A549 (cell line): Measurements from ENCODE around the gene IL9. TPM values are rescaled to one million over a fixed set of nuclear protein-coding genes. Genes with fewer than 3 reads are reported as not detected.
A peak's percentile ranks its signal among the peaks of the same experiment; 100 is the strongest.

ENCODE experiments used
- ATAC-seq, 2 experiments: fragments of 200-7000 bp in 1 of 2; fragments of >200 bp in 1 of 2; cut with Nextera tagmentation in 1 of 2; cut with Tn5 transposase in 1 of 2; 3 replicates each; pipeline versions ENCODE4 v1.8.0 to v1.9.1; 2018 to 2020; ENCODE audit warnings: mild to moderate bottlenecking in 1 of 2, moderate library complexity in 1 of 2
- CTCF ChIA-PET: fragments of 300-600 bp; sonication (Branson Sonifier 250); formaldehyde crosslinking; extraction: SDS; loops from one replicate; lab custom pipeline; 2021; ENCODE audit warnings: antibody characterized with exemption, inconsistent platforms; lab: Yijun Ruan, JAX
- POLR2A ChIA-PET: fragments of 350-600 bp; formaldehyde crosslinking; extraction: SDS; loops from one replicate; lab custom pipeline; 2021; ENCODE audit warnings: antibody characterized with exemption, inconsistent platforms; lab: Yijun Ruan, JAX
- DNase-seq, 2 experiments: peaks; one replicate each; pipeline versions ENCODE4 v3.0.0 to v3.0.0-alpha.2; 2011 to 2016; ENCODE audit warnings: low read depth in 1 of 2, low spot score in 1 of 2
- FAIRE-seq: peaks from 2 replicates; lab custom pipeline; 2011; peaks lifted over from hg19 to GRCh38; lab: Jason Lieb, UNC
- H3K27ac ChIP-seq, 2 experiments: fragments of >200 bp; sonication (Bioruptor Twin); formaldehyde crosslinking; 3 replicates each; pipeline ENCODE4 v1.5.1; 2016 to 2017
- H3K4me1 ChIP-seq: fragments of >200 bp; sonication (Bioruptor Twin); formaldehyde crosslinking; 3 replicates; pipeline ENCODE4 v1.6.1; 2016
- H3K4me2 ChIP-seq: fragments of >200 bp; sonication (Bioruptor Twin); formaldehyde crosslinking; 3 replicates; pipeline ENCODE4 v1.6.1; 2016
- H3K4me3 ChIP-seq: fragments of >200 bp; sonication (Bioruptor Twin); formaldehyde crosslinking; 3 replicates; pipeline ENCODE4 v1.5.1; 2016
- H3K9me3 ChIP-seq: fragments of >200 bp; sonication (Bioruptor Twin); formaldehyde crosslinking; 3 replicates; pipeline ENCODE4 v1.6.1; 2016
- CHD4 ChIP-seq: fragments of 200-600 bp; sonication (generic); IDR thresholded peaks from 2 replicates; pipeline ENCODE4 v1.6.1; 2016; ENCODE audit warnings: antibody characterized with exemption, mild to moderate bottlenecking, borderline replicate concordance
- FOSB ChIP-seq: fragments of 250-450 bp; sonication (Bioruptor Pico); IDR thresholded peaks from 2 replicates; pipeline ENCODE4 v1.5.0; 2020; ENCODE audit warnings: mild to moderate bottlenecking, moderate library complexity
- FOSL2 ChIP-seq, 2 experiments: fragments of 450-650 bp in 1 of 2; fragments of >200 bp in 1 of 2; sonication (Bioruptor Twin) in 1 of 2; formaldehyde crosslinking; IDR thresholded peaks; 2 replicates each; pipeline versions ENCODE4 v1.5.0 to v1.6.1; 2016 to 2020; ENCODE audit warnings: mild to moderate bottlenecking in 1 of 2, moderate library complexity in 1 of 2
- HDAC2 ChIP-seq: fragments of 200-600 bp; sonication (generic); IDR thresholded peaks from 2 replicates; pipeline ENCODE4 v1.6.1; 2016
- HES2 ChIP-seq: fragments of >200 bp; sonication (Bioruptor Twin); formaldehyde crosslinking; IDR thresholded peaks from 2 replicates; pipeline ENCODE4 v1.6.1; 2016
- HOXA7 ChIP-seq: fragments of 250-450 bp; sonication (Bioruptor Pico); IDR thresholded peaks from 2 replicates; pipeline ENCODE4 v1.5.0; 2020; ENCODE audit warnings: mild to moderate bottlenecking, moderate library complexity
- JUN ChIP-seq, 2 experiments: fragments of >200 bp; sonication (Bioruptor Twin); formaldehyde crosslinking; IDR thresholded peaks; 2 replicates in 1 of 2; 3 replicates in 1 of 2; pipeline ENCODE4 v1.6.1; 2016 to 2017
- KDM1A ChIP-seq: fragments of 200-600 bp; sonication (generic); IDR thresholded peaks from 2 replicates; pipeline ENCODE4 v1.6.1; 2016; ENCODE audit warnings: low read depth, mild to moderate bottlenecking
- KDM5A ChIP-seq: fragments of 200-600 bp; sonication (generic); IDR thresholded peaks from 2 replicates; pipeline ENCODE4 v1.6.1; 2016; ENCODE audit warnings: antibody characterized with exemption, mild to moderate bottlenecking
- MAFK ChIP-seq: fragments of 450-650 bp; IDR thresholded peaks from 2 replicates; pipeline ENCODE4 v1.6.1; 2014; ENCODE audit not compliant: partially characterized antibody
- MAZ ChIP-seq: fragments of 150-350 bp; IDR thresholded peaks from 2 replicates; pipeline ENCODE4 v1.6.1; 2014; ENCODE audit warnings: antibody characterized with exemption, low read depth, low read length, borderline replicate concordance
- MYC ChIP-seq: IDR thresholded peaks from 2 replicates; pipeline ENCODE4 v1.6.1; 2012; ENCODE audit warnings: mild to moderate bottlenecking, inconsistent platforms, low read length, improper control_type of control experiment, borderline replicate concordance
- PHF8 ChIP-seq: fragments of 200-600 bp; sonication (generic); IDR thresholded peaks from 2 replicates; pipeline ENCODE4 v1.6.1; 2016; ENCODE audit warnings: low read depth, mild to moderate bottlenecking, antibody characterized with exemption, moderate library complexity, borderline replicate concordance
- RARB ChIP-seq: fragments of 250-450 bp; sonication (Bioruptor Pico); IDR thresholded peaks from 2 replicates; pipeline ENCODE4 v1.8.0; 2021; ENCODE audit warnings: mild to moderate bottlenecking, moderate library complexity
- RFX5 ChIP-seq: fragments of 450-650 bp; IDR thresholded peaks from 2 replicates; pipeline ENCODE4 v1.7.1; 2014; ENCODE audit warnings: antibody characterized with exemption, mild to moderate bottlenecking, moderate library complexity
- RNF2 ChIP-seq: fragments of 200-600 bp; sonication (generic); IDR thresholded peaks from 2 replicates; pipeline ENCODE4 v1.6.1; 2016; ENCODE audit warnings: low read depth, mild to moderate bottlenecking, antibody characterized with exemption, moderate library complexity, borderline replicate concordance
- TFCP2L1 ChIP-seq: fragments of 250-450 bp; sonication (Bioruptor Pico); IDR thresholded peaks from 2 replicates; pipeline ENCODE4 v1.5.0; 2021; ENCODE audit warnings: mild to moderate bottlenecking
- TP53 ChIP-seq: fragments of 250-450 bp; sonication (Bioruptor Pico); IDR thresholded peaks from 2 replicates; pipeline ENCODE4 v1.5.0; 2021; ENCODE audit warnings: mild to moderate bottlenecking, moderate library complexity
- ZC3H11A ChIP-seq: fragments of 450-650 bp; IDR thresholded peaks from 2 replicates; pipeline ENCODE4 v1.6.1; 2014; ENCODE audit warnings: antibody characterized with exemption, mild to moderate bottlenecking
- ZNF302 ChIP-seq: fragments of 250-450 bp; sonication (Bioruptor Pico); IDR thresholded peaks from 2 replicates; pipeline ENCODE4 v1.9.0; 2021; ENCODE audit warnings: inconsistent platforms, mild to moderate bottlenecking, moderate library complexity
- ZSCAN20 ChIP-seq: fragments of 250-450 bp; sonication (Bioruptor Pico); IDR thresholded peaks from 2 replicates; pipeline ENCODE4 v1.8.0; 2022; ENCODE audit warnings: mild to moderate bottlenecking, moderate library complexity
- WGBS: methylation state at CpG from one replicate; pipeline ENCODE4 v1.1.6; 2017; ENCODE audit errors: missing lambda C conversion rate; 5-methylcytosine and 5-hydroxymethylcytosine counted together
- polyA plus RNA-seq, 4 experiments: library from polyadenylated mRNA; depleted of rRNA in 3 of 4; stranded (reverse); fragments of >200 nt; fragmentation: RNase III in 1 of 4; extraction: RNeasy Plus Mini Kit Qiagen cat#74134 plus additional on column Dnase treatment in 1 of 4; gene quantifications; 2 replicates in 3 of 4; 3 replicates in 1 of 4; pipeline ENCODE4 v1.2.3, GENCODE V29; 2011 to 2017

IL9 gene
- polyA plus RNA-seq, 2 of the 4 experiments (the other 2 are of a cell fraction): not detected

- Histone ChIP-seq H3K4me2 (peak overlapping the region; percentile 6; the same call in 1 of the 3 replicates), H3K9me3 (no peaks in the 10 kb centered on the region), H3K4me1 (peaks cover 15% of the 10 kb centered on the region), H3K27ac (peak overlapping the region; percentile 35 to 47; a peak in 1 of 6 replicates), H3K4me3 (no peak overlapping the region)
- ATAC-seq (no peak), DNase-seq (no peak), FAIRE-seq (no peak)
- POLR2A ChIA-PET: interaction anchor here (1.5 kb wide), 1 partner anchor 91 kb away, joined by 6 read pairs; no protein-coding TSS in a partner anchor
- TF ChIP-seq MYC (no peak), RNF2 (no peak), HDAC2 (no peak), JUN (IDR thresholded peaks at IDR 0.05) (no peak), CHD4 (no peak), TFCP2L1 (CRISPR knock-in tag) (no peak), TP53 (CRISPR knock-in tag) (no peak), ZC3H11A (no peak), FOSL2 (IDR thresholded peaks at IDR 0.05) (no peak), FOSL2 (CRISPR knock-in tag; IDR thresholded peaks at IDR 0.05) (no peak), PHF8 (no peak), RFX5 (no peak), MAZ (no peak)
- CTCF ChIA-PET: interaction anchor here (0.6 to 2.5 kb wide), 41 partner anchors 8 to 225 kb away, joined by 3 to 40 read pairs (median 6); partner anchors contain the start of gene IL9
Measured at GRCh38 chr5:135944564-135944963, 48.9 kb upstream of the IL9 start.

- Histone ChIP-seq H3K27ac (peak overlapping the region in 1 of 2 experiments; percentile 13; a peak in 2 of 6 replicates), H3K4me2 (no peak overlapping the region)
- FAIRE-seq: no peak
- 71% methylated on average over 3 of the region's 3 CpGs for WGBS
- no peak for TF ChIP-seq TFCP2L1 (CRISPR knock-in tag)
- TF ChIP-seq ZSCAN20 (CRISPR knock-in tag): no peak
- TF ChIP-seq HES2: no peak
- TF ChIP-seq KDM1A: no peak
- TF ChIP-seq CHD4: no peak
- TF ChIP-seq MAFK: no peak
- TF ChIP-seq, all 56 proteins: peak for 0
- H3K9me3 ChIP-seq: no peaks in the 10 kb centered on the region
- ATAC-seq (no peak; a peak in 1 of 6 replicates), DNase-seq (no peak)
- ChIA-PET CTCF (interaction anchor here (0.7 to 2.7 kb wide), 10 partner anchors 10 to 269 kb away, joined by 3 to 12 read pairs (median 4); no protein-coding TSS in a partner anchor), POLR2A (no interaction called here)
- no peak overlapping the region for H3K4me3 ChIP-seq
- H3K4me1 ChIP-seq: peaks cover 15% of the 10 kb centered on the region
Measured at GRCh38 chr5:135942202-135942771, 46.6 kb upstream of the IL9 start.

GRCh38 chr5:135941711-135942110 is 46.1 kb upstream of the IL9 start:
- no peak overlapping the region for H3K27ac ChIP-seq
- no peak overlapping the region for H3K4me3 ChIP-seq
- no peak for DNase-seq
- ChIA-PET CTCF (interaction anchor here (0.7 to 2.7 kb wide), 5 partner anchors 11 to 140 kb away, joined by 3 to 12 read pairs (median 4); no protein-coding TSS in a partner anchor), POLR2A (no interaction called here)
- 65% methylated on average over 2 of the region's 2 CpGs for whole genome bisulfite sequencing
- TF ChIP-seq HOXA7 (CRISPR knock-in tag) (no peak), ZNF302 (CRISPR knock-in tag) (no peak), RARB (CRISPR knock-in tag) (no peak), CHD4 (no peak), FOSB (CRISPR knock-in tag) (no peak), RFX5 (no peak), KDM5A (no peak)
- TF ChIP-seq, all 56 proteins: peak for 0
- H3K9me3 ChIP-seq: no peaks in the 10 kb centered on the region
- FAIRE-seq (no peak), ATAC-seq (no peak)
- no peak overlapping the region for H3K4me2 ChIP-seq
- peaks cover 15% of the 10 kb centered on the region for H3K4me1 ChIP-seq
